CD4-positive, alpha-beta T cell treated with Interferon gamma for 1 hour (primary cell): ENCODE results near the gene SCYGR8.
"Not testable (repeated sequence)": the region's sequence is repeated elsewhere in the genome, so short reads cannot be mapped to it uniquely, and the experiment has no call there.

ENCODE experiments used
- DNase-seq: peaks from one replicate; pipeline ENCODE4 v3.0.0-alpha.2; 2020

The SCYGR8 gene, protein sequence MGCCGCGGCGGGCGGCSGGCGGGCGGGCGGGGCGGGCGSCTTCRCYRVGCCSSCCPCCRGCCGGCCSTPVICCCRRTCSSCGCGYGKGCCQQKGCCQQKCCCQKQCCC

DNA sequence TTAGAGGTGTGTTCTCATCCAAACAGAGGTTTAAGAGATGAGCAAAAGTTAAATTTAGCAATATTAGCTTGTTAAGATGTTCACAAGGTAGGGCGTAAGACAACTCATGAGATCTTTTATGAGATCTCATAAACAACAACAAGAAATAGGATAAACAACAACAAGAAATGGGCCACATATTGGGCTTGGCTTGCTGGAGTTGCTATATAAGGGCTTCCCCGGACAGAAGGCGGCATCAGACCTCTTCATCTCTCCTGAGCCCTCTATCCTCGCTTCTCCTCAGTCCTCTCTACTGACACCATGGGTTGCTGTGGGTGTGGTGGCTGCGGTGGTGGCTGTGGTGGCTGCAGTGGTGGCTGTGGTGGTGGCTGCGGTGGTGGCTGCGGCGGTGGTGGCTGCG lies at the start of gene SCYGR8:
Gene SCYGR8 (plus strand): TSS at position 301 of the 400 bp plus-strand sequence. CDS start 0 bp downstream, at position 301.
- no peak for DNase-seq

DNA sequence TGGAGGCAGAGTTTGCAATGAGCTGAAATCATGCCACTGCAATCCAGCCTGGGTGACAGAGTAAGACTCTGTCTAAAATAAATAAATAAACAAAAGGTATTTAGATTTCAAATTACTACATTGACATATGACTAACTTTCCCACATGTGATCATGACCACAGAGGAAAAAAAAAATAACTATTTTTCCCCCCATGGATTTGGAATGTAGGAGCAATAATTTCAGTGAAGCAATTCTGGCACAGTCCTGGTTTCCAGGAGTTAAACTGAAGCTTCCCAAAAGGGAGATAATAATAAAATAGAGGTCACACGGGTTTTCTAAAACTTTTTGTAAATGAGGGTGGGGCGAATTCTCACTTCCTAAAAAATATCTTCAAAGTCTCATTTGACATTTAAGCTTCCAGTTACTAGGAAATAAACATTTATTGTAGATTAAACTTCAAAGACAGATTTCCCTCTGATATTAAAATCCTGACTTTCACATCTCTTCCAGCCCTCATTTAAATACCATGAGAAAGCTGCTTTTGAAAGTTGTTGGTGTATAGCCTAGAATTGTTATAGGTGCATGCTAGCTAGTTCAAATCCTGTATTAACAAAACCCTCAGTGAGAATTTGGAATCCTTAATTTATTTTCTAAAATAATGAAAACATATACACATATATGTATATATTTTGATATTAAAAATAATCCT lies 48.6 kb upstream of the SCYGR8 start:
- no peak for DNase-seq

DNA sequence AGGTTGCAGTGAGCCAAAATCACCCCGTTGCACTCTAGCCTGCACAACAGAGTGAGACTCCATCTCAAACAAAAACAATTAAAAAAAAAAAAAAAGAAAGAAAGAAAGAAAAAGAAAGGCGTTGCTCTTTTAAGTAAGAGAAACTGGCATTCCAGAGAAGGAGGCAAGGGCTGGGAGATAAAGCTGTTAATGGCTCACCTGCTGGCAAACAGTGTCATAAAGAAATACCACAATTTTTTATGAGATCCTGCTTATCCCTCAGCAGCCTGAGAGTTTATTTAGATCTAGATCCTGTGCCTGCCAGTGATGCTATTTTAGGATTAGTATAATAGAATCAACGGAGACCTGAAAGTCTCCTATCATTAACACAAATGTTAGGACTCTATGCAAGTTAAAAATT lies 44.1 kb upstream of the SCYGR8 start:
- no peak for DNase-seq

DNA sequence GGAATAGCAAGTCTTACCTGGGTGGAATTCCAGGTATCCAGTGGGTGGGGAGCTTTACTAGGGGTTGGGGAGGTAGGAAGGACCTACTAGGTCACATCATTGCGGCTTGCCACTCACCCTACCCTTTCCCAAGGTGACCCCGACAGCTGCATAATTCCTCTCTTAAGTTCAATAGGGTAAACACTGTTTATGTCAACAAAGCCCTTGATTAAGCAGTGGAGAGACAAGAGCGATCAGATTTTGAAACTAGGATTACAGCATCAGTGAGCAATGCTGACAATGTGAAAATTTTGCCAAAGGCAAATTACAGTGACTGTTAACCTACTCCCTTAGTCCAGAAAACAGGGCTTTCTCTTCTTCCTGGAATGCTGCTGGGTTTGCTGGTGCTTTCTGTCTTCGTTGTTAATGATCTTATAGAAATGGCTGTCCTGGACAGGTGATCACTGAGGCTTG lies 42.4 kb upstream of the SCYGR8 start:
- no peak for DNase-seq

DNA sequence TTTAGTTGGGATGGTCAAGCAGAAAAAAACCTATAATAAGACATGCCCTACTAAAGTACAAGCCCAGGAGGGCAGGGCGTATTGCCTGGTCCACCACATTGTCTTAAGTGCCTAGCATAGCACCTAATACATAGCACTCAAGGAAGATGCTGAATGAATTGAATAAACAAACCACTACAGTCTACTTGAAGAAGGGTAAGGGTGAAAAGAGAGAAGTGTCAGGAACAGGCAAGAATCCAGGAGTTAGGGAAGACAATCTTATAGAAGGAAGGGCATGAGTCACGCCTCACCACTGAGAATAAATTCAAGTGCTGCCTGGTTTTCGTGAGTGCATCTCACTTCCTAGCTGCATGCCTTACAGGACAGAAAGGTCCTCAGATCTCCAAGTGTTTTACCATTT lies 41.7 kb upstream of the SCYGR8 start:
- DNase-seq = no peak

DNA sequence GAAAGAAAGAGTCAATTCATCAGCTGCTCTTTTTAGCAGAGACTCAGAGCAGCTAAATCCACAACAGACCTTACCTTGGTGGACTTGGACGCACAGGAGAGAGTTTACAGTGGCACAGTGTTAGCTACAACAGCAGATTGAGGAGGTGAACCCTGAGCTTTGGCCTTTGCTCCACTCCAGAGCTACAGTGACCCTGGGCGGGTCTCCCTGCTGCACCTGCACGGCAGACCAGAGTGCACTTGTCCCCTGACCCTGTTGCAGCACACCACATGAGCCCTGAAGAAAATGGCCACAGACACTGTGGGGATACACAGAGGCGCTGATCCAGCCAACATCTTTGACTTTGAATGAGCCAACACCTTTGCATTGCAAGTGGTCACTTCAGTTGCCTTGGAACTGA lies 38.8 kb upstream of the SCYGR8 start:
- no peak for DNase-seq

DNA sequence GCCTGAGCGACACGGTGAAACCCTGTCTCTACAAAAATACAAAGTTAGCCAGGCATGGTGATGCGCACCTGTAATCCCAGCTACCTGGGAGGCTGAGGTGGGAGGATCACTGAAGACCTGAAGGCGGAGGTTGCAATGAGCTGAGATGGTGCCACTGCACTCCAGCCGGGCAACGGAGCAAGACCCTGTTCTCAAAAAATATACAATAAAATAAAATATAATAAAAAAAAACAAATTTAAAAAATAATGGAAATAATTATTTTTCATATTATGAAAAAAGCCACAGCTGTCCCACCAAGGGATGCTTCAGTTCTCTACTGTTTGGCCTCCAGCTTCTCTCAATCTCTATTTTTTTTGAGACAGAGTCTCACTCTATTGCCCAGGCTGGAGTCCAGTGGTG lies 38.3 kb upstream of the SCYGR8 start:
- no peak for DNase-seq

DNA sequence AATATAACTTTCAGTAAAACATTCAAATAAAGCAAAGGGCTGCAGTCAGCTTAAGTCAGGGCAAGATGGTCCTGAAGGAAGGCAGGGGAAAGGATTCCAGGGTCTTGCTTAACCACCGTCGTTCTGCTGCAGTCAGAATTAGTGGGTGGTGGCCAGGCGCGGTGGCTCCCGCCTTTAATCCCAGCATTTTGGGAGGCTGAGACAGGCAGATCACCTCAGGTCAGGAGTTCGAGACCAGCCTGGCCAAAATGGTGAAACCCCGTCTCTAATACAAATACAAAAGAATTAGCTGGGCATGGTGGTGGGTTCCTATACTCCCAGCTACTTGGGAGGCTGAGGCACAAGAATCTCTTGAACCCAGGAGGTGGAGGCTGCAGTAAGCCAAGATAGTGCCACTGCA lies 34.7 kb upstream of the SCYGR8 start:
- DNase-seq = no peak

DNA sequence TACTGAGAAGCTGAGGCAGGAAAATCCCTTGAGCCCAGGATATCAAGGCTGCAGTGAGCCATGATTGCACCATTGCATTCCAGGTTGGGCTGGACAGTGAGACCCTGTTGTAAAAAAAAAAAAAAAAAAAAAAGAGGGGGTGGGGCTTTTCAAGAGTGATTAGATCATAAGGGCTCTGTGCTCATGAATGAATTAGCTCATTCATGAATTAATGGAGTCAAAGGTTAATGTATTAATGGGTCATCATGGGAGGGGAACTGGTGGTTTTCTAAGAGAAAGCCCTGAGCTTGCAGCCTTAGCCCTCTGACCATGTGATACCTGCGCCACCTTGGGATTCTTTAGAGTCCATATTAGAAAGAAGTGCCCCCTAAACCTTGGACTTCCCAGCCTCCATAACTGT lies 32.4 kb upstream of the SCYGR8 start:
- no peak for DNase-seq

DNA sequence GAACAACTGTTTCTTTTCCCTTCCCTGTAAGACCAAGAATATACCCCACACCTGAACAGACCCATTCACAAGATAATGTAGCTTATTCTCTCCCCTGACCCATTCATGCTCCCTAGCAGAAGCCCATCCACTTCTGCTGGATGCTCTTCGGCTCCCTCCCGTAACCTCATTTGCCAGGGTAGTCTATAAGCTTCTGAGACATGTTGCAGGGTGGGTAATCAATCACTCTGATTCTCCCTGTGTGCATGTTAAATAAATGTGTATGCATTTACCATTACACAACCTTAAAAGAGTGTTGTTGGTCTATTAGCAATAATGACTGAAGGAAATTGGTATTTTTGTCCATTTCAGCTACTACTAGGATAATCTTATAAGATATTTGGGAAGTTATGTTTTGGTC lies 29.2 kb upstream of the SCYGR8 start:
- no peak for DNase-seq

DNA sequence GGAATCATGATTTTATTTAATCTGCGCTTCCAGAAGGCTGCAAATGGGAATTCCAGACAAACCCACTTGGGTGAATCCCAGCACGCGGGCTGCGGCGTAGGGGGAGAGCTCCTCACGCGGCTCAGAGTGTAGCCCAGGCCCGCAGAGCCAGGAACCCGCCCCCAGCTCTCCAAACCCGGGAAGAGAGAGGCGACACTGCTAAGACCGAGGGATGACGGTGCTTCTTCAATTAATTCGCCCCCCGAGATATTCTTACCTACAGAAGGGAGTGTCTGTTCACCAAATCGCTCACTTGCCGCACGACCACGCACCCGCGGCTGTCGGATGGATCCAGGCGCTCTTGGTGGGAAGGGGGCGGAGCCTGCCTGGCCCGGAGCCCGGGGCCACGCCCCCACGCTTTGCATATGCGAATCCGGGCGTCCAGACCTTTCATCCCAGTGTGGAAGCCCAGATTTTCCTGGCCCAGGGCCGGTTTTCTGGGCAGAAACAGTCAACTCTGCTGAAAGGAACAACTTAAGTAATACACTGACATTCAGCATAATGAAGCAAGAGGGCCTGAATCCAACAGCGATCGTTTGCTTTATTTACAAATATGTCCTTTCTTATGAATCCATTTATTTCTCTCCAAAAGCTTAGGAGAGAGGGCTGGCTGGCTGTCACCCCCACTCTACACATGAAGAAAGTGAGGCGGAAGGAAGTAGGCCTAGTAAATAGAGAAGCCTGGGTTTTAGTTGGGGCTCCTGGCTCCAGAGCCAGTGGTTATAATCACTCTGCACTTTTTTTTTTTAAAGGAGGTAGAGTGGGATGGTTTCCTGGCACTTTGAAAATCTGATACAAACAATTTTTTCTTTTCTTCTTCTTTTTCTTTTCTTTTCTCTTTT lies 27.8 kb upstream of the SCYGR8 start, which contains the start of gene SLC19A3:
Gene SLC19A3 (minus strand): TSS at position 342 of the 881 bp plus-strand sequence. CDS start 15,710 bp downstream, outside the sequence.
- DNase-seq = no peak

DNA sequence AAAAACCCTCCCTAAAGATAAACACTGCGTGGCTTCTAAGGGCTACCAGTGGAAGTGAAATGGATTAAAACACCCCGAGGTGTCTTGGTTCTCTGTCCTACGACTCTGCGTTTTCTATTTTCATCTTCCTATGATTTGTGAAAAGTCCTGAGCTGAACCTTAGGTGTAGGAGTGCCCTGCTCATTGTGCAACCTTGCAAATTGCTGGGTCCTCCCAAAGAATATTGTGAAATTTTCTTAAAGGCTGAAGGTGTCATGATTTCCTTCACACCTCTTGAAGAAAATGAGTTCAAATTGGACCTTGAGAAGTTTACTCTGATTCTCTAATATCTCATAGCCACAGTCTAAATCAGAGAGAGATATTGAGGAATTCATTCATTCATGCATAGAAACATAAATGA lies 26.1 kb upstream of the SCYGR8 start:
- no peak for DNase-seq

DNA sequence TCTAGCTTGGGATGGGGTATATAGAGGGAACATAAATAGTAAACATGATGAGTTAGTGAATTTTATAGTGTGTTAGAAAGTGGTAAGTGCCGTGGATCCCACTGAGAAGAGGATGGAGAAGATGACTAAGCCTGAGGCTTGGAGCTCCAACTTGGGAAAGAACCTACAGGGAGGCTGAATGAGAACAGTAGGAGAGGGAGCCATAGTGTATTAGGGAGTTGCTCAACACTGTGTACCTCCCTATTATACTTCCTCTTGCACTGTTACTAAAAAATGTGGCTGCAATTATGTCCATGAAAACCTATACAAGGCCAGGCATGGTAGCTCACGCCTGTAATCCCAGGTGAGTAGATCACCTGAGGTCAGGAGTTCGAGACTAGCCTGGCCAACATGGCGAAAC lies 25.0 kb upstream of the SCYGR8 start:
- DNase-seq = no peak

DNA sequence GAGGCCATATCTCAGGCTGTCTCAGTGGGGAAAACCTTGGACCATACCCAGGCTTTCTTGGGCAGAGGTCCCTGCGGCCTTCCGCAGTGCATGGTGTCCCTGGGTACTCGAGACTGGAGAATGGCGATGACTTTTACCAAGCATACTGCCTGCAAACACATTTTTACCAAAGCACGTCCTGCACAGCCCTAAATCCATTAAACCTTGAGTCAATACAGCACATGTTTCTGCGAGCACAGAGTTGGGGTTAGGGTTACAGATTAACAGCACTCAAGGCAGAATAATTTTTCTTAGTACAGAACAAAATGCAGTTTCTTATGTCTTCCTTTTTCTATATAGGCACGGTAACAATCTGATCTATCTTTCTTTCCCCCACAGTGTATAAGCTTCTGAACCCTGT lies 22.9 kb upstream of the SCYGR8 start:
- not testable (repeated sequence) for DNase-seq

DNA sequence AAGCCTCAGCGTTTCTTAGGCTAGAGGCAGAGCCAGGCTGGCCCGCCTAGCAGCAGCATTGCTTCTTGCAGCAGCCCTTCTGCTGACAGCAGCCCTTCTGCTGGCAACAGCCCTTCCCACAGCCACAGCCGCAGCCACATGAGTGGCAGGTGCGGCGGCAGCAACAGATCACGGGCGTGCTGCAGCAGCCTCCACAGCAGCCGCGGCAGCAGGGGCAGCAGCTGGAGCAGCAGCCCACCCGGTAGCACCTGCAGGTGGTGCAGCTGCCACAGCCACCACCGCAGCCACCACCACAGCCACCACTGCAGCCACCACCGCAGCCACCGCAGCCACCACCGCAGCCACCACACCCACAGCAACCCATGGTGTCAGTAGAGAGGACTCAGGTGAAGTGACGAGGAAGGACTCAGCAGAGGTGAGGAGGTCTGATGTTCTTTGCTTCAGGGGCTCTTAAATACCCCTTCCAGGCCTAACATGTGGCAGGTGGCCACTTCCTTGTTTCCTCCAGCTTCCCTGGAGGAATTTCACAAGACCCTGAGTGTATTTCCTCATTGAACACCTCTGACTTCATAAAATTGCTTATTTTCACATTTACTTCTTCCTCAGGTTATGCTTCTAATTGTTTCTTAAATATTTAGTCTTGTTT lies 21.2 kb upstream of the SCYGR8 start, which contains the start of gene SCYGR6:
Gene SCYGR6 (minus strand): TSS at position 364 of the 646 bp plus-strand sequence. CDS start 0 bp downstream, at position 364.
- no peak for DNase-seq

DNA sequence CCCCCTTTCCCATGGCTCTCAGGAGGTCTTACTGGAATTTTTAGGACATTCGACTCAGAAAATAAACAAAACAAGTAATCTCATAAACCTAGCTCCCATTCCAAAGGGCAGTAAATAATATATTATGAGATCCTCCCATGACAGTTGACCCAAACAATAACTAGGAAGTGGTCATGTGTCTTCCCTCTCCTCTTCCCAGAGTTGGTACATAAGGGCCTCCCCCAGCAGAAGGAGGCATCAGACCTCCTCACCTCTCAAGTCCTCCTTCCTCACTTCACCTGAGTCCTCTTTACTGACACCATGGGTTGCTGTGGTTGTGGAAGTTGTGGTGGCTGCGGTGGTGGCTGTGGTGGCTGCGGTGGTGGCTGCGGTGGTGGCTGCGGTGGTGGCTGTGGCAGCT lies 17.7 kb upstream of the SCYGR8 start, which contains the start of gene SCYGR7:
Gene SCYGR7 (plus strand): TSS at position 301 of the 400 bp plus-strand sequence. CDS start 0 bp downstream, at position 301.
- DNase-seq = no peak

DNA sequence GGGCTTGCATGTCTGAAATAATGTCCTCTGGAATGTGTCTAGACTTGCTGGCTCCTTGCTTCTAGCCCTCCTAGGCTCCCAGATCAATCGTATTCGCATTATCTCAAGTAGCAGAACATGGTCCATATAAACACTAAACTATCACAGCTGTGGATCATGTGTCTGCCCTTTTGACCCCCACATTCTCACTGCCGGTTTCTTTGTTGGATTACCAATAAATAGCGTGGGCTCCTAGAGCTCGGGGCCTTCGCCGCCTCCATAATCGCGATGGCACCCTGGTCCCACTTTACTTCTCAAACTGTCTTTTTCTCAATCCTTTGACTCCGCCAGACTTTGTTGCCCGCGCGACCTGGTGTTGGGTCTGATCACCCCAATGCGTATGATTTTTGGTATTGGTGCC lies 6.3 kb upstream of the SCYGR8 start:
- no peak for DNase-seq

DNA sequence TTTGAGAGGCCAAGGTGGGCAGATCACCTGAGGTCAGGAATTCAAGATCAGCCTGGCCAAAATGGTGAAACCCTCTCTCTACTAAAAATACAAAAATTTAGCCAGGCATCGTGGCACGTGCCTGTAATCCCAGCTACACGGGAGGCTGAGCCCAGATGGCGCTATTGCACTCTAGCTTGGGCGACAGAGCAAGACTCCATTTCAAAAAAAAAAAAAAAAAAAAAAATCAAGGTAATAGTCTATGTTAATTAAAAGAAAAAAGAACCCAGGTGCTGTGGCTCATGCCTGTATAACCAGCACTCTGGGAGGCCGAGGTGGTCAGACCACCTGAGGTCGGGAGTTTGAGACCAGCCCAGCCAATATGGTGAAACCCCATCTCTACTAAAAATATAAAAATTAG lies 5.0 kb upstream of the SCYGR8 start:
- not testable (repeated sequence) for DNase-seq

DNA sequence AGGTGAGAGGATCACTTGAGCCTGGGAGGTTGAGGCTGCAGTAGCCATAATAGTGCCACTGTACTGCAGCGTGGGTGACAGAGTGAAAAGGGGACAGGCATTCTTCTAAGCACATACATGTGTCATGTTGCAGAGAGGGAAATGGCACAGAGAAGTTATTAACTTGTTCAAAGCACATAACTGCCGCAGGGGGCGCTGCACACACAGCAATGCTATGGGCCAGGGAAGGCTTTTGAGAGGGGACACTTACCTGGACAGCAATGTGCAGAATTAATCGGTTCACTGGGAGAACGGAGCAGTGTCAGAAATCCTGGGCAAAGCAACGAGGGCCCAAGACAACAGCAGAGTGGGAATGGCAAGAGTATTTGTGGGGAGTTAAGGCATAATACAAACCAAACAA lies 2.4 kb downstream of the SCYGR8 start:
- DNase-seq = no peak

DNA sequence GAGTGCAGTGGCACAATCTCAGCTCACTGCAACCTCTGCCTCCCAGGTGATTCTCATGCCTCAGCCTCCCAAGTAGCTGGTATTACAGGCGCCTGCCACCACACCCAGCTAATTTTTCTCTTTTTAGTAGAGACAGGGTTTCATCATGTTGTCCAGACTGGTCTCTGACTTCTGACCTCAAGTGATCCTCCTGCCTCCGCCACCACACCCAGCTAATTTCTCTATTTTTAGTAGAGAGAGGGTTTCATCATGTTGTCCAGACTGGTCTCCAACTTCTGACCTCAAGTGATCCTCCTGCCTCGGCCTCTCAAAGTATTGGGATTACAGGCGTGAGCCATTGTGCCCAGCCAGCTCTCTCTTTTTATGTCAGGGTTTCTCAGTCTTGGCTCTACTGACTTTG lies 10.6 kb downstream of the SCYGR8 start:
- DNase-seq = not testable (repeated sequence)

DNA sequence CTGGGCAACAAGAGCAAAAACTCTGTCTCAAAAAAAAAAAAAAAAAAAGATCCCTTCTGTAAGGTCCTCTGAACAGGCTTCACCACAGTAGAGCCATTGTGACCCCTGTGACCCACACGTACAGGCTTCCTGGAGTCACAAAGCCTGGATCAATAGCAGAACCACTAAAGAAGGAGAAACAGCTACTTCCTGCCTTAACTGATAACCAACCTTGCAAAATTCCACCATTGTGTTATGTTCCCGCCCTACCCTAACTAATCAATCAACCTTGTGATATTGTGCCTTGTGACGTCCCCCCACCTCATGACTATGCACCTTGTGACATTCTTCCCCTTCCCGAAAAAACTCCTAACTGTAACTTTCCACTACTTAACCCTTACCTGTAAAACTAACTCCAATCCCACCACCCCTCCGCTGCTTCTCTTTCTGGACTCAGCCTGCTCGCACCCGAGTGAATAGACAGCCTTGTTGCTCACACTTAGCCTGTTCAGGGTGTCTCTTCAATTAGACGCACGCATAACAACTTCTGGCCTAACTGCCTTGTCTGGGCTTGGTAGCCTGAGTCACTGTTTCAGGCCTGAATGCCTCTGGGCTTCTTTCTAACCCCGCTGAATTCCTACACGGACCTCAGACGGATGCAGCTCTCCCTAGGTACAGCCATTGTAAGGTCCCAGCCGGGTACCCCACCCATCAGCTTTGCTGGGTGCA lies 13.9 kb downstream of the SCYGR8 start:
- DNase-seq = no peak

DNA sequence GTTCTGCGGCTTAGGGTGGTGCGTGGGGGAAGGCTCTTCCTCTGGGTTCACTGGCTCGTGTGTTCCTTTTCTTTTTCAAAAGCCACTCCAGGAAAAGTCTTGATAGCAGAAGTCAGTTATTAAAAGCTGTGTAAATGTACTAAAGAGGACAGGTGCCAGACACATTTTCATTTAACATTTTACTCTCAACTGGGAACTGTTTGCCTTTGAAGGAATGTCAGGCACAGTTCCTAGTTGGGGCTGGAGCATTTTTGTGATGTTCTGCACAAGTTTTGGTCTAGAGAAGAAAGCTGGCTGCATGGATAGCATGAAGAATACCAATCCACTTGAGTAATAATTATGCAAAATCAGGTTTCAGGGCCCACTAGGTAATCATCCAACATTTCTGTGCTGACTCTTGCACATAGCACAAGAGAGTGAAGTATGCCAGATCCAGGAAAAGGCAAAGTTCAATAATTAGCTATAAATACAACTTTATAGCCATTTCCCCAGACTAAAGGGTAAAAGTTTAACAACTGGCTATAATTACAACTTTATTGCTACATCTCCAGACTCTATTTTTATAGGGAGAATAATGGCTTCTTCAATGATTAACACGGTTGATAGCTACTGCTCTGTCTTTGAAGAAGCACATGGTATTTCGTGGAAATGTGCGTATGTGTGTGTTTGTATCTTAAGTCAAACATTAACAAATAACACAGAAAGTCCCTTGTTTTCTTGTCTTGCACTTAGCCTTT lies 16.2 kb downstream of the SCYGR8 start:
- no peak for DNase-seq
